HG03280 (cell line): ENCODE data around the gene TOGARAM1.

Experiments used
- ATAC-seq: cut with Tn5 transposase; IDR thresholded peaks from one replicate; pipeline ENCODE4 v1.9.1; 2021; ENCODE audit warnings: mild to moderate bottlenecking, moderate library complexity; ENCODE audit not compliant: unreplicated experiment

Gene TOGARAM1

DNA sequence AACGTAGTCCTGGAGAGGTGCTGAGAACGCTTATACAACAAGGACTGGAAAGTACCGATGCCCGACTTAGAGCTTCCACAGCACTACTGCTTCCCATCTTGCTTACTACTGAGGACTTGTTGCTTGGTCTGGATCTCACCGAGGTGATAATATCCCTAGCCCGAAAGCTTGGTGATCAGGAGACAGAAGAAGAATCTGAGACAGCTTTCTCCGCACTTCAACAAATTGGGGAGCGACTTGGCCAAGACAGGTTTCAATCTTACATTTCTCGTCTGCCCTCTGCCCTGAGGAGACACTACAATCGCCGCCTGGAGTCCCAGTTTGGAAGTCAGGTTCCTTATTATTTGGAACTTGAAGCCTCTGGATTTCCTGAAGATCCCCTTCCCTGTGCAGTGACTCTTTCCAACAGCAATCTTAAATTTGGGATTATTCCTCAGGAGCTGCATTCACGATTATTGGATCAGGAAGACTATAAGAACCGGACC, 1.1 kb downstream of the TOGARAM1 start:
- ATAC-seq, result no peak

DNA sequence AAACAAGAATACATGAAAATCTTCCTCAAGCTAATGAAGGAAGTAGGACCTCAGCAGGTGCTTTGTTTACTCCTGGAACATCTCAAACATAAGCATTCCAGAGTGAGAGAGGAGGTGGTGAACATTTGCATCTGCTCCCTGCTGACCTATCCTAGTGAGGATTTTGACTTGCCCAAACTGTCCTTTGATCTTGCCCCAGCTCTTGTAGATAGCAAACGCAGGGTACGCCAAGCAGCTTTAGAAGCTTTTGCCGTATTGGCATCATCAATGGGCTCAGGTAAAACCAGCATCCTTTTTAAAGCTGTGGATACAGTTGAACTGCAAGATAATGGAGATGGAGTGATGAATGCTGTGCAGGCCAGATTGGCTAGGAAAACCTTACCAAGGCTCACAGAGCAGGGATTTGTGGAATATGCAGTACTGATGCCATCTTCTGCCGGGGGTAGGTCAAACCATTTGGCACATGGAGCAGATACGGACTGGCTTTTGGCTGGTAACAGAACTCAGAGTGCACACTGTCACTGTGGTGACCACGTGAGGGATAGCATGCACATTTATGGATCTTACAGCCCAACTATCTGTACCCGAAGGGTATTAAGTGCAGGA, 1.9 kb downstream of the TOGARAM1 start:
- ATAC-seq, result no peak

DNA sequence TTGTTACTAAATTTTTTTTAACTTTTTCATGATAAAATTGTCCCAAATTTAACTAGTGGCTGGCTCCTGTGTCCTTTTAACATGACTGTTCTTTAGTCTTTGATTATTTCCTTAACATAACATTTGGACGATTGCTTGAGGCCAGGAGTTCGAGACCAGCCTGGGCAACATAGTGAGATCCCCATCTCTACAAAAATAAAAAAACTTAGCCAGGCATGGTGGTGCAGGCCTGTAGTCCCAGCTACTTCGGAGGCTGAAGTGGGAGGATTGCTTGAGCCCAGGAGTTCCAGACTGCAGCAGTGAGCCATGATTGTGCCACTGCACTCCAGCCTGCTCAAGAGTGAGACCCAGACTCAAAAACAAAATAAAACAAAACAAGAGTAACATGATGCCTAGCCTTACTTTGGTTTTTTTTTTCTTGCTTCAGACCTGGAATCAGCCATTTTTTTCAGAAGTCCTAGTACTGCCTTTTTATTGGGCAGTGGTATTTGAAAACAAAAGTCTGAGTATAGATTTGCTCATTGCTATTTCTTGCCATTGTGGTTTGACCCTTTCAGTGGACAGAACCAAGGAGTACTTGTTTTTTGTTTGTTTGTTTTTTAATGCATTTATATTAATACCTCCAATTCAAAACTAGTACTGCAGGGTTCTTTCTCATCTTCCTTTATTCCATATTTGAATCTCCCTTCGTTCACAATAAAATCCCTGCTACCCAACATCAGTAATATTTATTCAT, 4.8 kb downstream of the TOGARAM1 start:
- ATAC-seq, result no peak

DNA sequence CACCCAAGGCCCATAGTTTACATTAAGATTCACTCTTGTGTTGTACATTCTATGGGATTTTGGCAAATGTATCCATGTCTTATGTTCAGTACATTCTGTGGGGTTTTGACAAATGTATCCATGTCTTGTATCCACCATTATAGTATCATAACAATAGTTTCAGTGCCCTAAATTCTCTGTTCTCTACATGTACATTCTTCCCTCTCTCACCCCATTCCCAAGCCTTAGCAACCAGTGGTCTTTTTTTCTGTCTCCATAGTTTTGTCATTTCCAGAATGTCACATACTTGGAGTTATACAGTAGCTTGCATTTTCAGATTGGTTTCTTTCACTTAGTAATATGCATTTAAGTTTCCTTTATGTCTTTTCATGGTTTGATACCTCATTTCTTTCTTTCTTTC, 6.7 kb downstream of the TOGARAM1 start:
- no peak for ATAC-seq

DNA sequence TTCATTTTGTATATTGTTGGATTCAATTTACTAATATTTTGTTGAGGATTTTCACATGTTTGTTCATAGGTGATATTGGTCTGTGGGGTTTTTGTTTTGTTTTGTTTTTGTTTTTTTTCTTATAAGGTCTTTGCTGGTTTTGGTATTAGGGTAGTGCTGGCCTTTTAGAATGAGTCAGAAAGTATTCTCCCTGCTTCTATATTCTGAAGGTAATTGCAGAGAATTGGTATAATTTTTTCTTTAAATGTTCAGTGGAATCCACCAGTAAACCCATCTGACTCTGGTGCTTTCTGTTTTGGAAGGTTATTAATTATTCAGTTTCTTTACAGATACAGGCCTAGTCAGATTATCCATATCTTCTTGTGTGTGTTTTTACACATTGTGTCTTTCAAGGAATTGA, 8.9 kb downstream of the TOGARAM1 start:
- no peak for ATAC-seq

DNA sequence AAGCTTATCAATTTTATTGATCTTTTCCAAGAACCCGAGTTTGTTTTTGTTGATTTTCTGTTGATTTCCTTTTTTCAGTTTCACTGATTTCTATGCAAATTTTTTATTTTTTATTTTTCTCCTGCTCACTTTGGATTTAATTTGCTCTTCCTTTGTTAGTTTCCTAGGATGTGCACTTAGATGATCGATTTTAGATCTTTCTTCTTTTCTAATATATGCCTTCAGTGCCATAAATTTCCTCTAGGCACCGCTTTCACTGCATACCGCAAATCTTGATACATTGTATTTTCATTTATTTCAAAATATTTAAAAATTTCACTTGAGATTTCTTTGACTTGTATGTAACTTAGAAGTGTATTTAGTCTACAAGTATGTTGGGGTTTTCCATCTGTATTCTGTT, 9.5 kb downstream of the TOGARAM1 start:
- ATAC-seq, result no peak

DNA sequence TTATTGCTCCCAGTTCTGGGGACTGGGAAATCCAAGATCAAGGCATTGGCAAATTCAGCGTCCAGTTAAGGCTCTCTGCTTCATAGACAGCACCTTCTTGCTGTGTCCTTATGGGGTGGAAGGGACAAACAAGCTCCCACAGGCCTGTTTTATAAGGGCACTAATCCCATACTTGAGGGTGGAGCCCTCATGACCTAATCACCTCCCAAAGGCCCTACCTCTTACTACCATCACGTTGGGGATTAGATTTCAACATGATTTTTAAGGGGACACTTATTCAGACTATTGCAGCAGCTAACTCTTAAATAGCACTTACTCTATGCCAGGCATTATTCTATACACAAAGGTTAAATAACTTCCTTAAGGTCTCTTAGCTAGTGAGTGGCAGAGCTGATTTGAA, 17.3 kb downstream of the TOGARAM1 start:
- no peak for ATAC-seq

DNA sequence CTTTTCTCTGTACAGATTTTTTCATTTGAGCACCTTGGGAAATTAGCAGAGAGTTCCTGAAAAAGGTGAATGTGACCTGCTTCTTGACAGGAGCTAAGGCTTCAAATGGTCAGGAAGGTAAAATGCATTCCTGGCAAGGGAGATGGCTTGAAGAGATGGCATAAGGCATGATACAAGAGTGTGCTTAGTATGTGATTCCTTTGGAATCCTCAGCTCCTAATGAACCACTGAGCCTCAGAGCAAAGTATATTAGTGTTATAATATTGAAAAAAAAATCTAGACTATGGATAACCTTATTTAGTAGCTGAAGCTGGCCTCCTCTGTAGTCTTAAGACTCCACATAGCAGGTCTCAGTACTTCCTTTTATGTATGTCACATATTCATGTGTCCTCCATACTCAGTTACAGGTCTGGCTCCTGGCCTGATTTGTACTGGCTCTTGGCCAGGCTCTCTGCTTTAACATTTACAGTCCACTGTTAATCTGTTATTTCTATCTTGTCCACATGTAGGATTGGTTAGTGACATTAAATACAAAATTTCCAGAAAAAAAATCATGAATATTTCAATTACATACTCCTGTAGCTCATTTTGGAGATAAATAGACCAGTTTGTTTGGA, 17.9 kb downstream of the TOGARAM1 start:
- ATAC-seq, result no peak

DNA sequence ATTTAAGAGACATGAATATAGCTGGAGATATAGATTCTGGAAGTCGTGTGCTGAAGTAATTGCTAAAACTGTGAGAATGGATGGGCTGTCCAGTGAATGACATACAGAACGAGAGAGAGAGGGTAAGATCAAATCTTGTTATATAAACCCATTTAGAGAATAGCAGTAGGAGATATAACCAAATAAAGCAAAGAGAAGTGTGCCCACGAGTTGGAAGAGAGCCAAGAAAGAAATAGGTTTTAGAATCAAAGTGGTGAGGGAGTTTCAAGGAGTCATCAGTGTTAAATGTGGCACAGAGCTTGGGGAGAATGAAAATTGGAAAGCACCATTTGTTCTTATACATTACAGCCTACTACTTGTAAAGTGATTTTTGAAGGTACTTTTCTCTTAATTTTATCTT, 19.2 kb downstream of the TOGARAM1 start:
- no peak for ATAC-seq

DNA sequence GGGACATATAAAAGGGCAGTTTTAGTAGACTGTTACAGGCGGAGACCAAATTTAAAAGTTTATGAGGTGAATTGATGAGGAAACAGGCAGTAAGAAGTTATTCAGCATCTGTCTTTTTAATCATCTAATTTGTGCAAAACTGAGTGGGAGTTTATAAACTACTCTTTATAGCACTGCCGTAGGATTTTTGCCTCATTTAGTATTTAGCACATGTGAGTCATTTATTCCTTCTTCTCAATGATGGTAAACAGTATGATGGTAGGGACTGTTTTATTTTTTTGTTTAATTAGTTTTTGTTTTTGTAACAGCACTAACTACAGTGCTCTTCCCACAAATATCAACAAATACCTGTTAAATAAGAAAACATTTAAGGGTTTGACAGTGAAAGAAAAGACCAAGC, 20.6 kb downstream of the TOGARAM1 start:
- no peak for ATAC-seq

DNA sequence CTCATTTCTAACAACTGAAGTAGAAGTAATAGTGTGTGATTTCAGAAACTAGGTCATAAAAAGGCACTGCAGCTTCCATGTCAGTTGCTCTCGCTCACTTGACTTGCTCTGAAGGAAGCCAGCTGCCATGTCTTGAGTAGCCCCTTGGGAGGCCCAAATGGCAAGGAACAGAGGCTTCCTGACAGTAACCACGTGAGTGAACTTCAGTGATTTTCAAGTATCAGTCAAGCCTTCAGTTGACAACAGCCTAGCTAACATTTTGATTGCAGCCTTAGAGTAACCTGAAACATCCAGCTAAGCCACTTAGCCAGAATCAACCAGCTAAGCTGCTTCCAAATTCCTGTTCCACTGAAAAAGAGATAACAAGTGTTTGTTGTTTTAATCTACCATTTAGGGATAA, 26.7 kb downstream of the TOGARAM1 start:
- no peak for ATAC-seq

DNA sequence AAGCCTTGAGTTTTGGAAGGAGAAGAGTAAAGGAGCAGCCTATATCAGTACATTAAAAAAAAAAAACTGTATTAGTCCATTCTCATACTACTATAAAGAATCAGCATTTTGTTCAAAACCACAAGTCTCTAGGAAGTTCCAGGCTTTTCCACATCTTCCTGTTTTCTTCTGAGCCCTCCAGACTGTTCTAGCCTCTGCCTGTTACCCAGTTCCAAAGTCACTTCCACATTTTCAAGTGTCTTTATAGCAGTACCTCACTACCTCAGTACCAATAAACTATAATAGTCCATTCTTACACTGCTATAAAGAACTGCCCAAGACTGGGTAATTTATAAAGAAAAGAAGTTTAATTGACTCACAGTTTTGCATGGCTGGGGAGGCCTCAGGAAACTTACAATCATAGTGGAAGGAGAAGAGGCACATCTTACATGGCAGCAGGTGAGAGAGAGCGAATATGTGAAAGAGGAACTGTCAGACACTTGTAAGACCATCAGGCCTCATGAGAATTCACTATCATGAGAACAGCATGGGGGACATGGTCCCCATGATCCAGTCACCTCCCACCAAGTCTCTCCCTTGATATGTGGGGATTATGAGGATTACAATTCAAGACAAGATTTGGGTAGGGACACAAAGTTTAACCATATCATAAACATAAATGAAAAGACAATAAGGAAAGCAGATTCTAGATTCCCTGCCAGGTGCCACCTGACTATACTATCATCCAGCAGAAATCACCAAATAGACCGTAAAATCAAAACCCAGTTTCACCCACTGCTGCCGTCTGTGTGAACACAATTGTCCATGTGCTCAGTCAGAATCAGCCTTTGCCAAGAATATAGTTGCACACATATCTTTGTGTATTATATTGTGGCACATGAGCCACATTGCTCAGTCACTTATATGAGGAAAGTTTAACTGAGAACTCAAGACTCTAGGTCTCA, 27.8 kb downstream of the TOGARAM1 start:
- no peak for ATAC-seq

DNA sequence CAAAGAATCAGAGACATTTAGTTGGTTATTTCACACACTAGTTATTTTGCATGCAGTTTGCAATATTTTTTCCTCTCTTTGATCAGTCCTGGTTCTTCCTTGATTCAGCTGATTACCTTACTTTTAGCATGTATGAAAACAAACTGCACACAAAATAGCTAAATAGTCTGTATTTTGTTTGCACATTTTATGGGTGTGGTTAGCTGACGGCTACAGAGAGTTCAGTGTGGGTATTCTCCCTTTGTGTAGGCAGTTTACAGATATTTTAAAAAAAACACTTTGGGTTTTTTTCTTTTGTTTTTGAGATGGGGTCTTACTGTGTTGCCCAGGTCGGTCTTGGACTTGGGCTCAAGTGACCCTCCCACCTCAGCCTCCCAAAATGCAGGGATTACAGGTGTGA, 28.5 kb downstream of the TOGARAM1 start:
- ATAC-seq, result no peak

DNA sequence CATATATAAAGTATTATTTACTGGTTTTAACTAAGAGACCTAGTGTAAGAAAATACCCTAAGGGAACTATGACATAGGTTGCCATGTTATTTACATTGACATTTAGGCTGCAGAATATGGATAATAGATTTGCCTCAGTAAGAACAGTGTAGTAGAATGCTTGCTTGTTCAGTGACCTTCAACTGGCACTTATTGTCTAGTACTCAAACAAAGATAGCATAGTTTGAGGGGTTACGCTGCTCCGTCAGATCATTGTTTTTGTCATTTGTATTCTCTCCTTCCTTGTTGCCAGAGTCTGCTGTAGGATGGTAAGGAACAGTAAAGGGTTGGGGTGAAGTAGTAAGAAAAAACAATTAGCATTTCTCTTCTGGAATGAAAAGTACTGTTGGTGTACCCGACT, 33.2 kb downstream of the TOGARAM1 start:
- ATAC-seq, result no peak

DNA sequence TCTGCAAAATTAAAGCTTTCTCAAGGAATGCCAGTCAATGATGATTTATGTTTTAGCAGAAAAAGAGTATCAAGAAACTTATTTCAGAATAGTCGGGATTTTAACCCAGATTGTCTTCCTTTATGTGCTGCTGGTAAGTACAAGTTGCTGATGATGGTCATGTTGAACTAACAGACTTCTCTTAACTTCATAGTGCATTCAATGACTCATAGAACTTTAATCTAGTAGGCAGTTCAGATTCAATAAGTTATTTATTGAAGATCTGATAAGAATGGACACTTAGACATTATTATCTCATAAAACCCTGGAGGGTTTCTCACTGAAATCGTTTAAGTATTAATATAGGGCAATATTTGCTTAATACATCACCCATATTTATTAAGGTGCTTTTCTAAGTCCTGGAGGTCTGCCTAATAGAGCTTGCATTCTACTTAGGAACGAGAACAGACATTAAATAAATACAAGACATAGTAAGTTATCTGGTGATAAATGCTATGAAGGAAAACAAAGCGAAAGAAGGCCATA, 33.8 kb downstream of the TOGARAM1 start:
- ATAC-seq, result no peak

DNA sequence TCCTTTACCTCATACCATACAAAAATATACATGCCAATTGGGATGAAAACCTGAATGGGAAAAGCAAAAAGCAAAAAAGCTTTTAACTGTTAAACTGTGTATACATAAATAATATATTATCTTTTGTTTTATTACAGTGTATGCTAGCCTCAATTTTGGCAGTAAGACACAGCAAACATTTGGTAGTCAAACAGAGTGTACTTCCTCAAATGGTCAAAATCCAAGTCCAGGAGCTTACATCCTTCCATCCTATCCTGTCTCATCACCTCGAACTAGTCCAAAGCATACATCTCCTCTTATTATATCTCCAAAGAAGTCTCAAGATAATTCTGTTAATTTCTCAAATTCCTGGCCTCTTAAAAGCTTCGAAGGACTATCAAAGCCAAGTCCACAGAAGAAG, 41.9 kb downstream of the TOGARAM1 start:
- no peak for ATAC-seq

DNA sequence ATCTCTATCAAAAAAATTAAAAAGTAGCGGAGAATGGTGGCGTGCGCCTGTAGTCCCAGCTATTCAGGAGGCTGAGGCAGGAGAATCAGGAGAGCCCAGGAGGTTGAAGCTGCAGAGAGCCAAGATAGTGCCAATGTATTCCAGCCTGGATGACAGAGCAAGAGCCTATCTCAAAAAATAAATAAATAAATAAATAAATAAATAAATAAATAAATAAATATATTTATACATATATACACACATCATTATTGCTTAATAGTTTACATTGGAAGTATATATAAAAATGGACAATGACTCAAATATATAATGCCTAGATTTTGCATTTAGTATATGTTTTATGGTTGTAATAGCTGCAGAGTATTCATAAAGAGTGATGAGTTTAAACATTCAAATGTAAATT, 53.1 kb downstream of the TOGARAM1 start:
- no peak for ATAC-seq

DNA sequence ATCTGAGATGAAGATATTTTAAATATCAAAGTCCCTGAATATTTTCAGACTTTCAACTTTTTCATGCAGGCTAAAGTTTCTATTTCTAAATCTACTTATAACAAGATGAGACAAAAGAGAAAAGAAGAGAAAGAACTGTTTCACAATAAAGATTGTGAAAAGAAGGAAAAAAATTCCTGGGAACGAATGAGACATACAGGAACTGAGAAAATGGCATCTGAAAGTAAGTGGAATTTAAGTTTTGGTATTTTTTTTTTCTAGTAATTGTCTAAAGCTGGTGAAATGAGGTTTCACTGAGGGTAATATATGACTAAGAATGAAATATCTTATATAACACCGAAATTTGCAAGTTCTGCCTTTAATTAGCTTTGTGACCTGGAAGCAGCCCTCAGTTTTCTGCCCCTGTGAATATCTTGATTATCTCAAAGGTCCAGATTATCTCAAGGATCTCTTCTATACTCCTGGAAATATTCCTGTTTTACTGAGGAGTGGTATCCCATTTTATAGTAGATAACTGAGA, 66.2 kb downstream of the TOGARAM1 start:
- ATAC-seq, result no peak

DNA sequence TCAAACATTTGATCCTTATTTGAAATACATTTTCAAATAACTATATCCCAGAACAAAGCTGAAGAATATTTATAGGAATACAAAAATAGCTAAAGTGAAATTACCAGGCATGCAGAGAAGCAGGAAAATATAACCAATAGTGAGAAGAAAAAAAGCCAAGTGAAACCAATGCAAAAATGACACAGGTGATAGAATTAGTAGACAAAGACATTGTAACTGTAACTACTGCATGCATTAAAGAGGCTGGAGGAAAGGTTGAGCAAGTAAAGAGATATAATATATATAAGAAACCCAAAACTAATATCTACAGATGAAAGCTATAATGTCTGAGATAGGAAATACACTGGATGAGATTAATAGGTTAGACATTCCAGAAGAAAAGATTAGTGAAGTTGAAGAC, 72.7 kb downstream of the TOGARAM1 start:
- ATAC-seq, result no peak

DNA sequence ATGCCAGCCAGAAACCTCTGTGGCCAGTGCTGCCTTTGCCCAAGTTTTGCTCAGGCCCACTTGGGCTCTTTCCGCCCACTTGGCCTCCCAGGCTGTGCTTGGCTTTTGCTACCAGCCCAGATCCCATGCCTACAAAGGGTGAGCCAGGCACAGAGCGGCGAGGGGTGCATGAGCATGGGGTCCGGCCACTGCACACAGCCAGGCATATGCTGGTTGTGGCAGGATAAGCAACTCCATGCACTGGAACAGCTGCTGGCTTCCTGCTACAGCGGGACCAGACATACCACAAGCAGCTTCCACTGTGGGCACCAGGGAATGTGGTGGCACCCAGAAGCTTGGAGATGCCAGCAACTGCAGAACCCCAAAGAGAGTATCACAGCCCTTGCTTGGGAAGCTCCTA, 76.3 kb downstream of the TOGARAM1 start:
- no peak for ATAC-seq

DNA sequence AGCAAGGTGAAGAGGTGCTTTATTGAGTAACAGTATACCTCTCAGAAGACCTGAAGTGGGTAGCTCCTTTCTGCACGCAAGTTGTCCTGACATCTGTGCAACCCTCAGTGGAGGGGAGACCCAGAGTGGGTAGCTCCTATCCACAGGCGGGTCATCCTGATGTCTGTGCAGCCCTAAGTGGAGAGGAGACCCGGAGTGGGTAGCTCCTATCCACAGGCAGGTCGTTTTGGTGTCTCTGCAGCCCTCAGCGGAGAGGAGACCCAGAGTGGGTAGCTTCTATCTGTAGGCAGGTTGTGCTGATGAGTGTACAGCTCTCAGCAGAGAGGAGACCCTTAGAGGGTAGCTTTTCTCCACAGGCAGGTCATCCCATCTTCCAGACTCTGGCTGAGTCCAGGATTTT, 76.9 kb downstream of the TOGARAM1 start:
- ATAC-seq, result no peak
